Measurements from ENCODE around the gene CLASRP.

GRCh38 chr19:45102481-45102880 lies 63.6 kb downstream of the CLASRP start:
- TF ChIP-seq CTCF (optimal IDR thresholded peaks at IDR 0.05 in 1 of 3, IDR thresholded peaks at IDR 0.05 in 1 of 3, conservative IDR thresholded peaks at IDR 0.05 in 1 of 3; ENCODE audit: extremely low read depth in 1 of 3, insufficient read depth in 2 of 3, low read length in 3 of 3) (no peak), EZH2 (IDR thresholded peaks at IDR 0.05; ENCODE audit: low read length) (no peak)
